ENCODE measurements around the gene UBTD2. TPM values are rescaled to one million over a fixed set of nuclear protein-coding genes. Genes with fewer than 3 reads are reported as not detected.

UBTD2 gene
- total RNA-seq, 2 donors from 2014 or later, result 6.6 to 12.4 TPM

GRCh38 chr5:172285226-172286143 is 1.9 kb upstream of the UBTD2 start:
- DNase-seq (ENCODE audit: low spot score), result no peak
- peak overlapping the region in 1 of 2 donors; percentile 86 for H3K27ac ChIP-seq
- no peak overlapping the region for H3K4me3 ChIP-seq
- TF ChIP-seq, protein P1, sequence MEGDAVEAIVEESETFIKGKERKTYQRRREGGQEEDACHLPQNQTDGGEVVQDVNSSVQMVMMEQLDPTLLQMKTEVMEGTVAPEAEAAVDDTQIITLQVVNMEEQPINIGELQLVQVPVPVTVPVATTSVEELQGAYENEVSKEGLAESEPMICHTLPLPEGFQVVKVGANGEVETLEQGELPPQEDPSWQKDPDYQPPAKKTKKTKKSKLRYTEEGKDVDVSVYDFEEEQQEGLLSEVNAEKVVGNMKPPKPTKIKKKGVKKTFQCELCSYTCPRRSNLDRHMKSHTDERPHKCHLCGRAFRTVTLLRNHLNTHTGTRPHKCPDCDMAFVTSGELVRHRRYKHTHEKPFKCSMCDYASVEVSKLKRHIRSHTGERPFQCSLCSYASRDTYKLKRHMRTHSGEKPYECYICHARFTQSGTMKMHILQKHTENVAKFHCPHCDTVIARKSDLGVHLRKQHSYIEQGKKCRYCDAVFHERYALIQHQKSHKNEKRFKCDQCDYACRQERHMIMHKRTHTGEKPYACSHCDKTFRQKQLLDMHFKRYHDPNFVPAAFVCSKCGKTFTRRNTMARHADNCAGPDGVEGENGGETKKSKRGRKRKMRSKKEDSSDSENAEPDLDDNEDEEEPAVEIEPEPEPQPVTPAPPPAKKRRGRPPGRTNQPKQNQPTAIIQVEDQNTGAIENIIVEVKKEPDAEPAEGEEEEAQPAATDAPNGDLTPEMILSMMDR (IDR thresholded peaks at IDR 0.05), result no peak
- H3K36me3 ChIP-seq, result no peaks in the 10 kb centered on the region
- no peaks in the 10 kb centered on the region for H3K9me3 ChIP-seq
- H3K4me1 ChIP-seq, result peaks cover 0 to 28% of the 10 kb centered on the region in 2 donors
- H3K27me3 ChIP-seq, result no peaks in the 10 kb centered on the region

DNA sequence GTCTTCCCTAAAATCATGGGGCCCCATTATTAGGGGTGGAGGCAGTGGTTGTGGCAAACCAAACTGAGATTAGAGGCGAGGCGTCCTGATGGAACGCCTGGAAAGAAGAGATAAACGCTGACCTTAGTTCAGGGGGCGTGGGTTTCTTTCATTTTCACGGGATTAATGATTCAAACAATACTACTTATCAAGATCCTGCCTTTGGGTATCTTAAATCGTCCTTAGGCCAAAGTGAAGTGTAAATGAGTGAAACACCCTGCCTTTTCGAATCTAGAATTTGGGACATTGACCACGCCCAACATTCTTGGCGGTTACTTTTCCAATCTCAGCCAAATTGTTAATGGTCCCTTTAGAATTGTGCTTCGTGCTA is 1.0 kb upstream of the UBTD2 start:
- TF ChIP-seq, protein P1 (IDR thresholded peaks at IDR 0.05), result no peak
- peaks cover 0 to 28% of the 10 kb centered on the region in 2 donors for H3K4me1 ChIP-seq
- no peak for DNase-seq (ENCODE audit: low spot score)
- H3K27me3 ChIP-seq, result no peaks in the 10 kb centered on the region
- no peaks in the 10 kb centered on the region for H3K36me3 ChIP-seq
- no peaks in the 10 kb centered on the region for H3K9me3 ChIP-seq
- H3K27ac ChIP-seq, result peak overlapping the region; percentile 86 to 89
- peak overlapping the region; percentile 63 to 78 for H3K4me3 ChIP-seq

DNA sequence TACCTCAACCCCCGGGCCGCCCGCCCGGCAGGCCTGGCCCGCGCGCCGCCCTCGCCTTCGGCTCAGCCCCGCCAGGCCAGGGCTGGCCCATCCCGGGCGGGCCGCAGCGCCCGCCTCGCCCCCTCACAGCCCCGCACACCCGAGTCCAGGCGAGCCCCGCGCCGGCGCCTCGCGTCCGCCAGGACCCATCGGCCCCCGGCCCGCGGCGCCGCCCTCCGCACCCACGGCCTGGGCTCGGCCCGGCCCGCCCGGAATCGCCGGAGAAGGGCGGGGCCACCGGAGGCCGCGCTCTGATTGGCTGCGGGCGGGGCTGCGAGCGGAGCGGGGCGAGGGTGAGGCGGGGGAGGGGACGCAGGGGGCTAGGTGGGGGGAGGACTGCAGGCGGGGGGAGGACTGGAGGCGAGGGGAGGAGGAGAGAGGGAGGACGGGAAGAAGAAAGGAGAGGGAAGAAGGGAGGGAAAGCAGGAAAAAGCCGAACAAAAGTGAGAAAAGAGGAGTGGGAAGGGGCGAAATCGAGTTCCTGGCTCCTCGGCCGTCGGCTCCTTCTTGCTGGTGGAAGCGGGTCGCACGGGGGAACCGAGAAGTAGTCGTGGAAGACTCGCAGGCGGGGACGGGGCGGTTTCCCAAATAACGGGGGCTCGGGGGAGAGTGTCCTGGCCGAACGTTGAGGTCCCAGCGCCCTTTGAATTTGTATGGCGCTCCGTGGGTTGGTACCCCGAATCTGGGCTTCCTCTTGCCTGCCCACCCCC is 472 bp upstream of the UBTD2 start:
- H3K4me1 ChIP-seq, result peaks cover 0 to 28% of the 10 kb centered on the region in 2 donors
- peak overlapping the region; percentile 86 to 89 for H3K27ac ChIP-seq
- peak; percentile 67 for DNase-seq (ENCODE audit: low spot score)
- no peaks in the 10 kb centered on the region for H3K27me3 ChIP-seq
- TF ChIP-seq, protein P1 (IDR thresholded peaks at IDR 0.05), result no peak
- peak overlapping the region; percentile 63 to 78 for H3K4me3 ChIP-seq
- no peaks in the 10 kb centered on the region for H3K36me3 ChIP-seq
- H3K9me3 ChIP-seq, result no peaks in the 10 kb centered on the region

DNA sequence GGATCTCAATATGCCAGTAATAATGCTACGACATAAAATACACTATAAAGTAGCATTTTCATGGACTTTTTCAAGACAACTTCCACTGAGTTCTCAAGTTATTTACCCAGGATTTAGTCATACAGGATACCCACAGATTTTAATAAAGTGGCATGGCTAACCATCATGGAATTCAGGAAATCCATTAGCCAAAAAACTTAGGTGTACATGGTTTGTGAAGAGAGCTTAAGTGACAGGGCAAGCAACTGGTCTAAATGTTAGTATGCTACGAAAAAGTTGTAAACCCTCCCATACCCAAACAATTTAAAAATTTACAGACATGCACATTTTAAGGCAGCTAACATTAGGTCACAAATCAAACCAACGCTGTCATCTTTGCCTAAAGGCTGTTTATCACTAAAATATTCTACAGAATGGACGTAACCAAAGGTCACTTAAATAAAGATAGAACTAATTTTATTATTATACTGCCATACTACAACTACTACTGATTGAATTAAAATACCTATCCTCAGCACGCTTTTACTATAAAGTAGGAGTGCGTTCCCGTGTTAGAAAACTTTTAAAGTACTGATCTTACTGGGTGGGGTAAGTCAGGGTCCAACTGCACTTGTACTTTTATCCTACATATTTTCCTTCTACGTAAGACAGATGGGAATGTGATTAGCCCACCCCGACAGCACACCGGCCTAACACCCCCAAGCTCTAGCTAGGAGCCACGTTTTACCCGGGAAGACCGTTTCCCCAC is 1.1 kb downstream of the UBTD2 start:
- Histone ChIP-seq H3K4me1 (peaks cover 0 to 28% of the 10 kb centered on the region in 2 donors), H3K27ac (peak overlapping the region; percentile 86 to 89), H3K4me3 (peak overlapping the region; percentile 63 to 78), H3K9me3 (no peaks in the 10 kb centered on the region), H3K36me3 (no peaks in the 10 kb centered on the region), H3K27me3 (no peaks in the 10 kb centered on the region)
- DNase-seq (ENCODE audit: low spot score), result no peak
- TF ChIP-seq, protein P1 (IDR thresholded peaks at IDR 0.05), result no peak

DNA sequence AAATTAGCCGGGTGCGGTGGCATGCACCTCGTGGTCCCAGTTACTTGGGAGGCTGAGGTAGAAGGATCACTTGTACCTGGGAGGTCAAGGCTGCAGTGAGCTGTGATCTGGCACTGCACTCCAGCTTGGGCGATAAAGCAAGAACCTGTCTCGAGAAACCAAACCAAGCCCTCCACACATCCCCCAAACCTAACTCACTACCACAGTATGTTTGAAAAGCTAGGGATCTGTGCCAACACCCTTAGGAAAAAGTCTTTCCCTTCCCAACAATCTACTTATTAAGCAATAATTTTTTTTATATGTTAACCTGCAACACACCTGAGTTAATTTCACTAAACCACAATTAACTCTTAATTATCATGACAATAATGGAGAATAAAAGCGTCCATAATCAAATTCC is 2.2 kb downstream of the UBTD2 start:
- H3K4me3 ChIP-seq, result no peak overlapping the region

More for the DNA sequence above, 2.2 kb downstream of the UBTD2 start:
- DNase-seq (ENCODE audit: low spot score), result no peak
- Histone ChIP-seq H3K27ac (no peak overlapping the region), H3K27me3 (no peaks in the 10 kb centered on the region), H3K9me3 (no peaks in the 10 kb centered on the region), H3K36me3 (no peaks in the 10 kb centered on the region), H3K4me1 (peaks cover 0 to 28% of the 10 kb centered on the region in 2 donors)
- TF ChIP-seq, protein P1 (IDR thresholded peaks at IDR 0.05), result no peak
